Mesenchymal stem cell (in vitro differentiated cells and primary cell): ENCODE results near the gene SRGAP2B.
"Not testable (repeated sequence)": the region's sequence is repeated elsewhere in the genome, so short reads cannot be mapped to it uniquely, and the experiment has no call there.

Experiments used
- DNase-seq: peaks from one replicate; pipeline ENCODE4 v3.0.0-alpha.2; 2013
- H2AFZ ChIP-seq: one replicate; pipeline ENCODE4 v1.6.1; 2013; ENCODE audit warnings: low read depth, mild to moderate bottlenecking, control low read depth, inconsistent platforms, low read length, moderate library complexity
- H2AK5ac ChIP-seq: 2 replicates; pipeline ENCODE4 v1.6.1; 2013; ENCODE audit warnings: low read length, moderate library complexity, mild to moderate bottlenecking, inconsistent platforms; ENCODE audit not compliant: severe bottlenecking
- H2BK120ac ChIP-seq: one replicate; pipeline ENCODE4 v1.6.1; 2013; ENCODE audit warnings: low read depth, mild to moderate bottlenecking, inconsistent platforms, low read length, moderate library complexity
- H2BK12ac ChIP-seq, 2 experiments: one replicate each; pipeline ENCODE4 v1.6.1; 2013; ENCODE audit warnings: inconsistent platforms in 2 of 2, low read length in 2 of 2, mild to moderate bottlenecking in 2 of 2, moderate library complexity in 2 of 2, control low read depth in 1 of 2
- H2BK15ac ChIP-seq: one replicate; pipeline ENCODE4 v1.6.1; 2013; ENCODE audit warnings: mild to moderate bottlenecking, low read depth, inconsistent platforms; ENCODE audit not compliant: poor library complexity, severe bottlenecking
- H2BK5ac ChIP-seq: 2 replicates; pipeline ENCODE4 v1.6.1; 2013; ENCODE audit warnings: low read depth, mild to moderate bottlenecking, low read length, control low read depth, inconsistent platforms; ENCODE audit not compliant: poor library complexity, severe bottlenecking
- H3K14ac ChIP-seq, 2 experiments: one replicate each; pipeline ENCODE4 v1.6.1; 2013; ENCODE audit warnings: inconsistent platforms in 2 of 2, low read length in 2 of 2, control low read depth in 1 of 2, mild to moderate bottlenecking in 1 of 2, moderate library complexity in 1 of 2
- H3K18ac ChIP-seq, 2 experiments: one replicate each; pipeline ENCODE4 v1.6.1; 2013; ENCODE audit warnings: inconsistent platforms in 2 of 2, low read length in 2 of 2, control low read depth in 1 of 2, low read depth in 1 of 2, mild to moderate bottlenecking in 1 of 2
- H3K23ac ChIP-seq, 2 experiments: one replicate each; pipeline ENCODE4 v1.6.1; 2013; ENCODE audit warnings: inconsistent platforms in 2 of 2, low read length in 2 of 2, mild to moderate bottlenecking in 2 of 2, moderate library complexity in 2 of 2, control low read depth in 1 of 2
- H3K27ac ChIP-seq: 2 replicates; pipeline ENCODE4 v1.5.1; 2013; ENCODE audit warnings: mild to moderate bottlenecking, moderate library complexity, low read length, control low read depth, inconsistent platforms; ENCODE audit not compliant: poor library complexity, severe bottlenecking
- H3K27me3 ChIP-seq, 2 experiments: 2 replicates each; pipeline versions ENCODE4 v1.6.1 to v1.7.0; 2013; ENCODE audit warnings: low read length in 2 of 2, mild to moderate bottlenecking in 2 of 2, moderate library complexity in 2 of 2, control low read depth in 1 of 2, inconsistent platforms in 1 of 2; ENCODE audit not compliant: control insufficient read depth in 1 of 2, insufficient read depth in 1 of 2
- H3K36me3 ChIP-seq, 2 experiments: 2 replicates each; pipeline versions ENCODE4 v1.6.1 to v1.7.0; 2013; ENCODE audit warnings: low read length in 2 of 2, control low read depth in 1 of 2, inconsistent platforms in 1 of 2, low read depth in 1 of 2, mild to moderate bottlenecking in 1 of 2; ENCODE audit not compliant: insufficient read depth in 2 of 2, control insufficient read depth in 1 of 2
- H3K4ac ChIP-seq, 2 experiments: one replicate each; pipeline ENCODE4 v1.6.1; 2013; ENCODE audit warnings: inconsistent platforms in 2 of 2, low read length in 2 of 2, mild to moderate bottlenecking in 2 of 2, moderate library complexity in 2 of 2, control low read depth in 1 of 2, low read depth in 1 of 2
- H3K4me1 ChIP-seq: 2 replicates; pipeline ENCODE4 v1.6.1; 2013; ENCODE audit warnings: low read depth, low read length, control low read depth; ENCODE audit not compliant: control insufficient read depth, insufficient read depth
- H3K4me2 ChIP-seq: 2 replicates; pipeline ENCODE4 v1.6.1; 2013; ENCODE audit warnings: low read length, mild to moderate bottlenecking, inconsistent platforms; ENCODE audit not compliant: poor library complexity, severe bottlenecking
- H3K4me3 ChIP-seq, 2 experiments: 2 replicates each; pipeline versions ENCODE4 v1.5.1 to v1.7.0; 2013; ENCODE audit warnings: low read length in 2 of 2, mild to moderate bottlenecking in 2 of 2, control low read depth in 1 of 2, low read depth in 1 of 2; ENCODE audit not compliant: insufficient read depth in 1 of 2
- H3K79me1 ChIP-seq: replicated peaks from 2 replicates; pipeline ENCODE4 v1.6.1; 2013; ENCODE audit warnings: mild to moderate bottlenecking, control low read depth, low read length, inconsistent platforms; ENCODE audit not compliant: poor library complexity, severe bottlenecking
- H3K9ac ChIP-seq: 2 replicates; pipeline ENCODE4 v1.7.0; 2013; ENCODE audit warnings: mild to moderate bottlenecking, low read length, moderate library complexity
- H3K9me3 ChIP-seq: 2 replicates; pipeline ENCODE4 v1.7.0; 2013; ENCODE audit warnings: mild to moderate bottlenecking, low read length; ENCODE audit not compliant: control insufficient read depth
- H4K8ac ChIP-seq: one replicate; pipeline ENCODE4 v1.6.1; 2013; ENCODE audit warnings: inconsistent platforms, mild to moderate bottlenecking, low read length, moderate library complexity
- H4K91ac ChIP-seq: one replicate; pipeline ENCODE4 v1.6.1; 2013; ENCODE audit warnings: mild to moderate bottlenecking, low read length, inconsistent platforms
- WGBS: methylation state at CpG from one replicate; pipeline ENCODE4 v1.1.7; 2013; ENCODE audit warnings: mixed read lengths; 5-methylcytosine and 5-hydroxymethylcytosine counted together

Gene SRGAP2B

GRCh38 chr1:145080193-145080592 lies 14.9 kb downstream of the SRGAP2B start:
- not testable (repeated sequence) for H3K4me2 ChIP-seq, H2BK120ac ChIP-seq, H3K27ac ChIP-seq, H4K91ac ChIP-seq, H2BK5ac ChIP-seq, H3K9ac ChIP-seq, H3K36me3 ChIP-seq, H3K9me3 ChIP-seq, H3K18ac ChIP-seq, H2AFZ ChIP-seq, DNase-seq, H3K4me1 ChIP-seq, H3K4me3 ChIP-seq, H3K79me1 ChIP-seq, H2BK12ac ChIP-seq, H3K27me3 ChIP-seq, H3K4ac ChIP-seq, H2BK15ac ChIP-seq, H3K14ac ChIP-seq, H4K8ac ChIP-seq, H2AK5ac ChIP-seq, H3K23ac ChIP-seq
- no CpG with 5 or more reads among the region's 3 CpGs for WGBS

- H2AFZ ChIP-seq, H3K23ac ChIP-seq, H3K9ac ChIP-seq, H3K27me3 ChIP-seq, H2BK5ac ChIP-seq, H3K36me3 ChIP-seq, H3K14ac ChIP-seq, H3K18ac ChIP-seq, H2BK12ac ChIP-seq, H3K4me2 ChIP-seq, H3K4me3 ChIP-seq, H4K8ac ChIP-seq, H2BK120ac ChIP-seq, H3K4me1 ChIP-seq, H4K91ac ChIP-seq, H2BK15ac ChIP-seq, H2AK5ac ChIP-seq, H3K79me1 ChIP-seq, H3K4ac ChIP-seq, DNase-seq, H3K9me3 ChIP-seq, H3K27ac ChIP-seq: not testable (repeated sequence)
- WGBS: 100% methylated on average over 1 of the region's 2 CpGs
Observed at GRCh38 chr1:145079737-145080136, 15.4 kb downstream of the SRGAP2B start.

DNA sequence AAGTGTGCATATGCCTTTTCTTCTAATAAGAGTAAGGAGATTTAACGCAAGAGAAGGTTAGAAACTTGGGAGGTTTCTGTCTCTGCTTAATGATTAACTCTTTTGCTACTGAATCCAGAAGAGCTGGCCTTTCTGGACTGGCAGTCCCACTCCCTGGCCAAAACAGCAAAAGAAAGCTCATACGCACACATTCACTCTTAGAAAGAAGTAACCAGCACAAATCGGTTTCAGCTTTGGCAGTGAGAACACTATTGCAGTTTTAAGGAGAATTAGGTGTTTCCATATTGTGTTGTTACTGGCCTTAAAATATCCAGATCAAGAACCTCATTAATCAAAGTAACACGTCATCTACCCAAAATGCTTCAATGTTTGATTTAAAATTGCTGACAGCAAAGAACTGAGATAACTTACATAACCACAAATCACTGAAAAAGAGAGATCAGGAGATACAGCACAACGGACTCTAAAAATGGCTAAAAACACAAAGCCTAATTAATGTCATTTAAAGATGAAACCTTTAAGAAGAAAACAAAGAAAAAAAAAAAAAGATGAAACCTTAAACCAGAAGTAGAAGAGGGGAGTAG lies 16.2 kb downstream of the SRGAP2B start:
- not testable (repeated sequence) for H2BK12ac ChIP-seq, H3K79me1 ChIP-seq, H2BK15ac ChIP-seq, H3K9me3 ChIP-seq, H3K4ac ChIP-seq, H3K9ac ChIP-seq, H4K91ac ChIP-seq, H3K18ac ChIP-seq, H3K4me3 ChIP-seq, H2AFZ ChIP-seq, H3K27ac ChIP-seq, H3K14ac ChIP-seq, H3K23ac ChIP-seq, H2AK5ac ChIP-seq, DNase-seq, H3K4me2 ChIP-seq, H2BK5ac ChIP-seq, H2BK120ac ChIP-seq, H3K27me3 ChIP-seq, H3K36me3 ChIP-seq, H4K8ac ChIP-seq, H3K4me1 ChIP-seq
- WGBS: no CpG with 5 or more reads among the region's 5 CpGs

DNA sequence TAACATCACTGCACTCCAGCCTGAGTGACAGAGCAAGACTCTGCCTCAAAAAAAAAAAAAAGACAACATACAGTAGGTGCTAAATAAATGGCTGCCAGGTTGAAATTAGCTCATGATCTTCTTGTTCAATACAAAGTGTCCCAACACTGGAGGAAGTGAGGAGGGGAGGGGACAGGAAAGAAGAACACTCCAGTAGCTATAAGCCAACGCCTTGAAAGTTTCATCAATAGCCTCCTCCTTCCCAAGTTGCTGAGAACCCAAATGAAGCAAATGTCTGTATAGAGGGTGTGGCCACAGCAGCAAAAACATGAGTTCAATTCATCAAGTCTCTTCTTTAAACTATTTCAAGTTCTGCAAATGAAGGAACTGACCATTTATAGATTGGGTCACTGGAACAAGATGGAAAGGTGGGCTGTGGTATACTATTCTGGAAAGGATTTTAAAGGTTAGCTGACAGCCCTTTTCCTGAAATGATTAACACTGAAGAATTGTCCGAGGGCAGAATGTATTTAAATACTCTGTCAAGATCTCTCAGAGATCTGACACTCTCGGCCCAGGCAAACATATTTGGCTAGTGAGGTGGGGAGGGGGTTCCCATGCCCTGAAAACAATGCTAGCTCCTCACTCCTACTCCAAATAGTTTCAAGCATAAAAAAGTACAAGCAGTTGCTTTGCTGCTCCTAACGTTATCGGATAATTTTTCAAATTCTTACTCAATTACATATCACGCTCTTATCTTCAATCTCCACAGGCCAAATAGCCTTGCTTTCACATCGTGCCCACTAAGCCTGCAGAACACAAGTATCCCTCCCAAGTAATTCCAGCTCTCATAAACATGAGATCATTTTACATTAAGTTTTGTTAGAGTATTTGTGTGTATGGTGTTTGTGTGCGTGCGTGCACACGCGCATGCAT lies 17.0 kb downstream of the SRGAP2B start:
- not testable (repeated sequence) for H2BK120ac ChIP-seq, H3K9ac ChIP-seq, H2BK5ac ChIP-seq, DNase-seq, H3K4me3 ChIP-seq, H3K18ac ChIP-seq, H3K79me1 ChIP-seq, H3K4ac ChIP-seq, H3K27ac ChIP-seq, H4K91ac ChIP-seq, H2AK5ac ChIP-seq, H3K27me3 ChIP-seq, H3K23ac ChIP-seq, H4K8ac ChIP-seq, H2AFZ ChIP-seq, H3K14ac ChIP-seq, H2BK12ac ChIP-seq, H3K4me2 ChIP-seq, H2BK15ac ChIP-seq, H3K4me1 ChIP-seq, H3K9me3 ChIP-seq, H3K36me3 ChIP-seq
- WGBS: no CpG with 5 or more reads among the region's 11 CpGs
